Natural killer cell treated with Interleukin-12 subunit alpha and Interleukin-12 subunit beta and Interleukin-15 and Interleukin-18, amount 100 ng/mL, for 72 hours (primary cell): ENCODE results near the gene ELOF1. TPM values are rescaled to one million over a fixed set of nuclear protein-coding genes. Genes with fewer than 3 reads are reported as not detected.
"Not testable (repeated sequence)": the region's sequence is repeated elsewhere in the genome, so short reads cannot be mapped to it uniquely, and the experiment has no call there.

Experiments
- ATAC-seq, 2 donors: fragments of 150-1000 bp; cut with Tn5 transposase in 1 of 2; sonication (Bioruptor Pico), chemical (Tn5 transposase) in 1 of 2; 2 replicates each; pipeline ENCODE4 v1.10.0; 2021
- DNase-seq: peaks from one replicate; pipeline ENCODE4 v3.0.0; 2022; ENCODE audit warnings: low spot score
- H3K27ac Mint-ChIP-seq, 2 donors: 1 replicate in 1 of 2; 2 replicates in 1 of 2; pipeline ENCODE4 v1.8.0; 2022; ENCODE audit warnings: mixed read lengths in 2 of 2, mild to moderate bottlenecking in 1 of 2, moderate library complexity in 1 of 2
- H3K27me3 Mint-ChIP-seq, 2 donors: 1 replicate in 1 of 2; 2 replicates in 1 of 2; pipeline ENCODE4 v1.8.0; 2022; ENCODE audit warnings: mixed read lengths in 2 of 2
- H3K36me3 Mint-ChIP-seq: one replicate; pipeline ENCODE4 v1.8.0; 2022; ENCODE audit warnings: mixed read lengths
- H3K4me1 Mint-ChIP-seq, 2 donors: 1 replicate in 1 of 2; 2 replicates in 1 of 2; pipeline ENCODE4 v1.8.0; 2022; ENCODE audit warnings: low read depth in 2 of 2, mixed read lengths in 2 of 2, mild to moderate bottlenecking in 1 of 2
- H3K4me3 Mint-ChIP-seq: one replicate; pipeline ENCODE4 v1.8.0; 2022; ENCODE audit warnings: mixed read lengths
- H3K9me3 Mint-ChIP-seq: 2 replicates; pipeline ENCODE4 v1.8.0; 2022; ENCODE audit warnings: mixed read lengths
- total RNA-seq, 2 donors: library from RNA; stranded (reverse); gene quantifications; one replicate each; pipeline ENCODE4 v1.2.3, GENCODE V29; 2022

Gene ELOF1
- total RNA-seq, 2 donors from 2014 or later: 58.3 to 95.1 TPM

GRCh38 chr19:11578258-11579142 lies 19.5 kb upstream of the ELOF1 start:
- Mint-ChIP-seq H3K4me3 (peak overlapping the region; percentile 82), H3K27me3 (no peaks in the 10 kb centered on the region), H3K4me1 (peaks cover 12 to 14% of the 10 kb centered on the region in 2 donors), H3K36me3 (no peaks in the 10 kb centered on the region), H3K27ac (no peak overlapping the region), H3K9me3 (no peaks in the 10 kb centered on the region)
- DNase-seq (no peak), ATAC-seq (peak; percentile 63)

DNA sequence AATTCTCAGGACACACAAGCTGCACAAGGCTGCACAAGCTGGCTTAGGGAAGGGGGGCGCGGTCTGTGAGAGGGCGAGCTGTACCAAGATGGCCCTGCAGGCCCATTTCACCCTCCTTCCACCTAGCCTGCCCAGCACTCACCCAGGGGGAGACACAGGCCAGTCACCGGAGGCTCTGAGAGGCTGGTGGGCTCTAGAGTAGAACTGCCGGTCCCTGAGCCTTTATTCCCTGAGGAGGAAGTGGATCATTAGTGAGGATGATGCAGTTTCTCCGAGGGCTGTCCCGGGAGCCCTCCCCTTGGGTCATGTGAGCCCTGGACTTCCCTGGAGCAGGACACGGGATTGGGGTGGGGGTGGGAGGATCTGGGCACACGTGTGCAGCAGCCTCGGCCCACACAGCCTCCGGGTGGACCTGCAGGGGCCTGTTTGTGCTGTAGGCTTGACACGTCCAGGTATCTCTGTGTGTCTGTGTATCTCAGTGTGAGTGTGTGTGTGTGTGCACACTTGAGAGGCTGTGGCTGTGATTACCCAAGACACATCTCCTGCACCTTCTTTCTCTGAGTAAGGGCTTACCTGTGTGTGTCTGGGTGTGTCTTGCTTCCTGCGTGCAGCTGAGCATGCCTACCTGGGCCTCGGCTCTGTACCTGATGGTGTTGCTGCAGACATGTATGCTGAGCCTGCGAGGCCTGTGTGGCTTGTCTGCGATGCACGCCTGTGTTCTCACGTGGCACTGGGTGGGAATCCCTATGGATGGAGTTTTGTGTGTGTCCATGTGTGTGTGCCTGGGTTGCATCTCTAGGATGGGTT lies 18.6 kb upstream of the ELOF1 start, which contains the start of gene ACP5:
Gene ACP5, minus strand, starts transcription at position 195 of the 807 bp plus-strand sequence. CDS start 328 bp downstream, outside the sequence.
- Mint-ChIP-seq H3K27ac (no peak within 1 kb of the TSS), H3K36me3 (no peaks in the 10 kb centered on the region)

DNA sequence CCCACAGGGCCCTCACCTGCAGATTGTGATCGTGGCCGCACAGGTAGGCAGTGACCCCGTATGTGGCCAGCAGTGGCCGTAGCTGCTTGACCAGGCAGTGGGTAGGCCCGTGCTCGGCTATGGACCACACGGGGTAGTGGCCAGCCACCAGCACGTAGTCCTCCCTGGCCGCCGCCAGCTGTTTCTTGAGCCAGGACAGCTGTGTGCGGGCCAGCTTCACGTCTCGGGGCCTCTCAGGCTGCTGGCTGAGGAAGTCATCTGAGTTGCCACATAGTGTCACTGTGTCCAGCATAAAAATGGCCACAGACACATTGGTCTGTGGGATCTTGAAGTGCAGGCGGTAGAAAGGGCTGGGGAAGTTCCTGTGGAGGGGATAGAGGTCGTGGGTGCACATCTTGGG lies 17.2 kb upstream of the ELOF1 start:
- H3K27me3 Mint-ChIP-seq: no peaks in the 10 kb centered on the region
- H3K4me3 Mint-ChIP-seq: no peak overlapping the region
- no peaks in the 10 kb centered on the region for H3K9me3 Mint-ChIP-seq
- H3K4me1 Mint-ChIP-seq: peaks cover 5 to 7% of the 10 kb centered on the region in 2 donors
- no peaks in the 10 kb centered on the region for H3K36me3 Mint-ChIP-seq
- ATAC-seq (no peak), DNase-seq (no peak)
- no peak overlapping the region for H3K27ac Mint-ChIP-seq

More for the DNA sequence above, 18.6 kb upstream of the ELOF1 start, which contains the start of gene ACP5:
- Mint-ChIP-seq H3K9me3 (no peaks in the 10 kb centered on the region), H3K4me1 (peaks cover 12 to 14% of the 10 kb centered on the region in 2 donors), H3K27me3 (no peaks in the 10 kb centered on the region), H3K4me3 (peak within 1 kb of the TSS; percentile 53)
- DNase-seq (no peak), ATAC-seq (no peak)

DNA sequence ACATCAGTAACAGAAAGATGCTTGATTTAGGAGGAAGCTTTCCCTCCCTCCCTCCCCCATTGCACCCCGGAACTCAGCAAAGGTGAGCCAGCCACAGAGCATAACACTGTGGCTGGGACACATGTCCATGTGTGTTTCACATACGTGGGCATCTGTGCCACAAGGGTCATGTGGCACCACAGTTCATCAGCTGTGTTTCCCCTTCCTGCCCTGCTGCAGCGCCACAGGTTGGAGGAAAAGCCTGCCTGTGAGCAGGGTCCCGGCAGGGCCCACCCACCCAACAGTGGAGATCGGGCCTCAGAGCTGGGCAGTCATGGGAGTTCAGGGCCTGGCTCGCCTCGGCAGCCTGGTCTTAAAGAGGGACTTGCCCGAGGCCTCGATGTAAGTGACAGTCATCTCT lies 15.7 kb upstream of the ELOF1 start:
- no peaks in the 10 kb centered on the region for H3K36me3 Mint-ChIP-seq
- no peak overlapping the region for H3K27ac Mint-ChIP-seq
- H3K4me3 Mint-ChIP-seq: no peak overlapping the region
- DNase-seq (no peak), ATAC-seq (no peak)
- no peaks in the 10 kb centered on the region for H3K9me3 Mint-ChIP-seq
- no peaks in the 10 kb centered on the region for H3K27me3 Mint-ChIP-seq
- H3K4me1 Mint-ChIP-seq: peaks cover 0 to 2% of the 10 kb centered on the region in 2 donors

GRCh38 chr19:11573763-11574162 lies 14.7 kb upstream of the ELOF1 start:
- not testable (repeated sequence) for H3K27ac Mint-ChIP-seq, ATAC-seq, H3K4me1 Mint-ChIP-seq, DNase-seq, H3K9me3 Mint-ChIP-seq, H3K36me3 Mint-ChIP-seq, H3K27me3 Mint-ChIP-seq, H3K4me3 Mint-ChIP-seq

DNA sequence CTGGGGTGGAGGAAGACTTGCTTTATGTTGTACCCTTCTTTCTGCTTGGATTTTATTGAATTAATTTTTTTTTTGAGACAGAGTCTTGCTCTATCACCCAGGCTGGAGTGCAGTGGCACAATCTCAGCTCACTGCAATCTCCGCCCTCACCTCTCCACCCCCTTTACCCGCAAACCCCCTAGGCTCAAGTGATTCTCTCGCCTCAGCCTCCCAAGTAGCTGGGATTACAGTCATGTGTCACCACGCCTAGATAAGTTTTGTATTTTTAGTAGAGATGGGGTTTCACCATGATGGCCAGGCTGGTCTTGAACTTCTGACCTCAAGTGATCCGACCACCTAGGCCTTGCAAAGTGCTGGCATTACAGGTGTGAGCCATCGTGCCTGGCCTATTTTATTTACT lies 14.3 kb upstream of the ELOF1 start:
- H3K27me3 Mint-ChIP-seq, H3K4me3 Mint-ChIP-seq, H3K9me3 Mint-ChIP-seq, ATAC-seq, H3K4me1 Mint-ChIP-seq, DNase-seq, H3K27ac Mint-ChIP-seq, H3K36me3 Mint-ChIP-seq: not testable (repeated sequence)

GRCh38 chr19:11570039-11570462 lies 11.0 kb upstream of the ELOF1 start:
- no peaks in the 10 kb centered on the region for H3K36me3 Mint-ChIP-seq
- H3K4me3 Mint-ChIP-seq: no peak overlapping the region
- H3K9me3 Mint-ChIP-seq: no peaks in the 10 kb centered on the region
- DNase-seq (no peak), ATAC-seq (no peak)
- no peaks in the 10 kb centered on the region for H3K27me3 Mint-ChIP-seq
- peaks cover 12 to 13% of the 10 kb centered on the region in 2 donors for H3K4me1 Mint-ChIP-seq
- H3K27ac Mint-ChIP-seq: no peak overlapping the region

GRCh38 chr19:11566164-11566563 lies 7.1 kb upstream of the ELOF1 start:
- Mint-ChIP-seq H3K27ac (no peak overlapping the region), H3K36me3 (no peaks in the 10 kb centered on the region), H3K9me3 (no peaks in the 10 kb centered on the region), H3K4me3 (no peak overlapping the region), H3K27me3 (no peaks in the 10 kb centered on the region), H3K4me1 (peaks cover 17 to 18% of the 10 kb centered on the region in 2 donors)
- DNase-seq (no peak), ATAC-seq (no peak)

DNA sequence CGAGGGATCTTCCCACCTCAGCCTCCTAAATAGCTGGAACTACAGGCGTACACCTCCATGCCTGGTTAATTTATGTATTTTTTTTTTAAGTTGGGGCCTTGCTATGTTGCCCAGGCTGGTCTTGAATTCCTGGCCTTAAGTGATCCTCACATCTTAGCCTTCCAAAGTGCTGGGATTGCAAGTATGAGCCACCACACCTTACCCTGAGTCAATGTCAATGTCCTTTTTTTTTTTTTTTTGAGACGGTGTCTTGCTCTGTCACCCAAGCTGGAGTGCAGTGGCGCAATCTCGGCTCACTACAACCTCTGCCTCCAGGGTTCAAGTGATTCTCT lies 6.6 kb upstream of the ELOF1 start:
- not testable (repeated sequence) for H3K36me3 Mint-ChIP-seq, H3K4me3 Mint-ChIP-seq, DNase-seq, H3K27me3 Mint-ChIP-seq, ATAC-seq, H3K9me3 Mint-ChIP-seq, H3K27ac Mint-ChIP-seq
- peaks cover 19 to 21% of the 10 kb centered on the region in 2 donors for H3K4me1 Mint-ChIP-seq

GRCh38 chr19:11564082-11564807 lies 5.2 kb upstream of the ELOF1 start:
- not testable (repeated sequence) for ATAC-seq, H3K9me3 Mint-ChIP-seq, DNase-seq, H3K36me3 Mint-ChIP-seq, H3K27me3 Mint-ChIP-seq, H3K4me3 Mint-ChIP-seq, H3K27ac Mint-ChIP-seq
- peaks cover 28 to 29% of the 10 kb centered on the region in 2 donors for H3K4me1 Mint-ChIP-seq

DNA sequence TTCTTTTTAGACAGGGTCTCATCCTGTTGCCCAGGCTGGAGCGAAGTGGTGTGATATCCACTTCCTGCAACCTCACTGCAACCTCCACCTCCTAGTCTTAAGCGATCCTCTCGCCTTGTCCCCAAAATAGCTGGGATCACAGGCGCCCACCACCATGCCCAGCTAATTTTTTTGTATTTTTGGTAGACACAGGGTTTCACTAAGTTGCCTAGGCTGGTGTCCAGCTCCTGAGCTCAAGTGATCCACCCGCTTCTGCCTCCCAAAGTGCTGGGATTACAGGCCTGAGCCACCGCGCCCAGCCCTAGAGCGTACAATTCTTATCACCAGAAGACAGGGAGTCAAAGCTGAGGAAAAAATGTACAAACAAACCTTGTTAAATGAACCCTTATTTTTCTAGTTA lies 4.5 kb upstream of the ELOF1 start:
- H3K36me3 Mint-ChIP-seq: no peaks in the 10 kb centered on the region
- ATAC-seq (no peak), DNase-seq (no peak)
- no peaks in the 10 kb centered on the region for H3K27me3 Mint-ChIP-seq
- H3K4me3 Mint-ChIP-seq: no peak overlapping the region
- H3K4me1 Mint-ChIP-seq: peaks cover 28 to 31% of the 10 kb centered on the region in 2 donors
- no peaks in the 10 kb centered on the region for H3K9me3 Mint-ChIP-seq
- H3K27ac Mint-ChIP-seq: no peak overlapping the region

GRCh38 chr19:11560404-11561051 lies 1.5 kb upstream of the ELOF1 start:
- H3K9me3 Mint-ChIP-seq: no peaks in the 10 kb centered on the region
- DNase-seq: peak; percentile 72
- H3K36me3 Mint-ChIP-seq: no peaks in the 10 kb centered on the region
- peak; percentile 56 to 64 for ATAC-seq
- no peaks in the 10 kb centered on the region for H3K27me3 Mint-ChIP-seq
- H3K4me1 Mint-ChIP-seq: peaks cover 38 to 39% of the 10 kb centered on the region in 2 donors
- peak overlapping the region; percentile 89 for H3K4me3 Mint-ChIP-seq
- peak overlapping the region; percentile 65 to 73 for H3K27ac Mint-ChIP-seq
